HL-60/S4 treated with retinoic acid at 250 ng/mL for 4 days and 3 days (cell line): ENCODE data around the gene NPLOC4.
"Not testable (repeated sequence)": the region's sequence is repeated elsewhere in the genome, so short reads cannot be mapped to it uniquely, and the experiment has no call there.

Experiments
- in situ Hi-C: fragments of 300-500 bp; cut with MboI; formaldehyde crosslinking; loops from 2 replicates; pipeline ENCODE4 v1.7.0; 2022; ENCODE audit warnings: low sequenced_read_pairs

NPLOC4 gene

DNA sequence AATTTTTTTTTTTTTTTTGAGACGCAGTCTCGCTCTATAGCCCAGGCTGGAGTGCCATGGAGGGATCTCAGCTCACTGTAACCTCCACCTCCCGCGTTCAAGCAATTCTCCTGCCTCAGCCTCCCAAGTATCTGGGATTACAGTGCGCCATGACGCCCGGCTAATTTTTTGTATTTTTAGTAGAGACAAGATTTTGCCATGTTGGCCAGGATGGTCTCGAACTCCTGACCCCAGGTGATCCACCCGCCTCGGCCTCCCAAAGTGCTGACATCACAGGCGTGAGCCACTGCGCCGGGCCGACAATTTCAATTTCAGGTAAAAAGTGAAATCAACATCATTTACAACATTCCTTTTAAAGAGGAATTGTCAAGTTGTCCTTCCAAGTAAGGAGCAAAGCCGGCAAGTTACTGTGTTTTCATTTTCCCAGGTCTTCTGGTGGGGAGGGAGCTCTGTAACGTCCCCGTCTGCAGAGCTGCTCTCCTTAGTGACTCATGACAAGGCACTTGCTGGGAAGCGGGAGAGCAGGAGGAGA, 873 bp downstream of the NPLOC4 start:
- in situ Hi-C loops = no loop called here

DNA sequence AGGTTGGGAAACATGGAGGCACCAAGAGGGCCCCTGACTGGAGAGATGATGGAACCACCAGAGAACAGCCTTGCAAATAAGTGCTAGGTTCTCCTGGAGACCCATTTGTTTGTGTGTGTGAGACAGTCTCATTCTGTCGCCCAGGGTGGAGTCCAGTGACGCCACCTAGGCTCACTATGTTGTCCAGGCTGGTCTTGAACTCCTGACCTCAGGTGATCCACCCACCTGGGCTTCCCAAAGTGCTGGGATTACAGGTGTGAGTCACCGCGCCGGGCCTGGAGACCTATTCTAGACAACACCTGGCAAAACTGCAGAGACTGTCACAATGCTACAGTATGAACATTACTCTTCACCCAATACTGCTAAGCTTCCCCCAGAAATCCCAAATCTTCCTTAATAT, 1.5 kb downstream of the NPLOC4 start:
- in situ Hi-C loops = no loop called here

DNA sequence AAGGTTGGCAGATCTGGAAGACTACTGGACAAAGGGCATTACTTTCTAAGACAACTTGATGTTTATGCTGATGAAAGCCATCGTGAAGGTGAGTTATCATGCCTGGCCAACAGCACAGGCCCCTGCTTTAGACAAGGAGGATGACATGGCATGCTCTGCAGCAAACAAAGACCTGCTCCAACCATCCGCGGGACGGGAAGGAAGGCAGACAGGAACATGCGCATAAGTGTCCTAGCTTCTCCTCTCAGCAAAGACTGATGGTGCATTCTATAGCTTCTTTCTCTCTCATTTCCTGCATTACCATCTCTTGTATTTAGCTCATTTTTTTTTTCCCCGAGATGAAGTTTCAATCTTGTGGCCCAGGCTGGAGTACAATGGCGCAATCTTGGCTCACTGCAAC, 5.4 kb downstream of the NPLOC4 start:
- in situ Hi-C loops = no loop called here

DNA sequence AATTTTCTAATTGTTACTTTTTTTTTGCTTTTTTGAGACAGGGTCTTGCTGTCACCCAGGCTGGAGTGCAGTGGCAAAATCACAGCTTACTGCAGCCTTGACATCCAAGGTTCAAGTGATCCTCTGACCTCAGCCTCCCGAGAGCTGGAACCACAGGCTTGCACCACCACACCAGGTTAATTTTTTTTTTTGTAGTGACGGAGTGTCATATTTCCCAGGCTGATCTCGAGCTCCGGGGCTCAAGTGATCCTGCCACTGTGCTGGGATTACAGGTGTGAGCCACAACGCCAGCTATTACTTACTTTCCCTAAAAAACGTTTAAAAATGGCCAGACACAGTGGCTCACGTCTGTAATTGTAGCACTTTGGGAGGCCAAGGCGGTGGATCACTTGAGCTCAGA, 6.6 kb downstream of the NPLOC4 start:
- in situ Hi-C loops = no loop called here

DNA sequence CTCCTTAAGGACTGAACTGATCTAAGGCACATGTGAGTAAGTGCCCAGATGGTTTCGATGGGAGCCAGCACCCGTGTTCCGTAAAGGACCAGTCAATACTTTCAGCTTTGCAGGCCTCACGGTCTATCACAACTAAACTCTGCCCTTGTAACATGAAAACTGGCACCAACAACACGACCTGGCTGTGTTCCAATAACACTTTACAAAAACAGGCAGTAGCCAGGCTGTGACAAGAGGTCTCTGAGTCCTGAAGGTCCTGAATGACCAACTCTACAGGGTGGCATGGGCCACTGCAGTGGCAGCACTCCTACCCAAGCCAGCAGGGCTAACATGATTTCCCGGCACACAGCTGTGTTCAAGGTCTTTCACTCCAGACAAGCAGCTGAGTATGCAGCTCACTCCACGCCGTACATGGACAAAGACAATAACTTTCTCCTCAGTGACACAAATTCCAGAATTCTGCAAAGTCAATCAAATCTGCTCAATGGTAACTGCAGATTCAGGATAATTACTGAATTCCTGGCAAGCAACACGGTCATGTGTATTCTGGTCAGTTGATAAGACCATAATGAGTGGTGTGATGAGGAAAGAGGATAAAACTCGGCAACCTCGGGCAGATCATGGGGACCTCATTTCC, 15.3 kb downstream of the NPLOC4 start:
- in situ Hi-C loops = no loop called here

DNA sequence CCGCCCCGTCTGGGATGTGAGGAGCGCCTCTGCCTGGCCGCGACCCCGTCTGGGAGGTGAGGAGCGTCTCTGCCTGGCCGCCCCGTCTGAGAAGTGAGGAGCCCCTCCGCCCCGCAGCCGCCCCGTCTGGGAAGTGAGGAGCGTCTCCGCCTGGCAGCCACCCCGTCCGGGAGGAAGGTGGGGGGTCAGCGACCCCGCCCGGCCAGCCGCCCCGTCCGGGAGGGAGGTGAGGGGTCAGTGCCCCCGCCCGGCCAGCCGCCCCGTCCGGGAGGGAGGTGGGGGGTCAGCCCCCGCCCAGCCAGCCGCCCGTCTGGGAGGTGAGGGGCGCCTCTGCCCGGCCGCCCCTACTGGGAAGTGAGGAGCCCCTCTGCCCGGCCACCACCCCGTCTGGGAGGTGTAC, 18.6 kb downstream of the NPLOC4 start:
- in situ Hi-C loops = not testable (repeated sequence)

DNA sequence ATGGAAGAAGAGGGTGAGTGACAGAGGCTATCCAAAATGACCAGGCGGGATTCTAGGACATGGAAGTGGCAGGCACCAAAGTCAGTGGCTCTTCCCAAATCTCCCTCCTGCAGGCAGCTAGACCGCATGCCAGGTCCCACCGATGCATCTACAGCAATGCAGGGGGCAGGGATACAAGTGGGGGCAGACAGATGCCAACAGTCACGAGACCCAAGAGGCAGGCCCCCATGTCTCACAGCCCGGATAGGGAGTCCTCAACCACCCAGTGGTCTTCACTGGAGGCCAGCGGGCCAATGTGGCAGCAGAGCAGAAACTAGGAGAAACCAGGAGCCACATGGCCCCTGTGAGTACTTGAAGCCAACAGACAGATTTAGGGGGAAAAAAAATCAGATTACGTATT, 20.0 kb downstream of the NPLOC4 start:
- in situ Hi-C loops = no loop called here

DNA sequence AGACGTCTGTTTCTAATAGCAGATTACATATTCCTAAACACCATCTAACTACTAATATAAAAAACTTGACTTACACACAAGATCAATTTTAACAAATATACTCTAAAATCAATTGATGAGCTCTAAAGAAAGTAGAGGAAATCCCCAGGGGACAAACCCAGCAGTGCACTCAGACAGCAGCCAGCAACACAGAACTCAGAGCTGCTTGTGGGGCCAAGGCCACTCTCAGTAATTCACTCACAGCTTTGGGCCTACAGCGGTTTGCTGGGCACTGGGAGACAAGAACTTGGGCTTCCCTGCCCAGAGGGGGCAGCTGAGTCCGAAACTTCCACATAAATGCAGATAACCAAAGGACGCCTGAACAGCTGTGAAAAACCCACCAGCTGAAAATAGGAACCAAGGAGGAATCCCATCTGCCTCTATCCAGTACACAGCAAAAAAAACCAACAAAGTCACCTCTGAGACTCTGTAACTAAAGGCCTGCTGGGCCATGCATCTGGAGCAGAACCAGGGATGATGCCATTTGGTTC, 21.4 kb downstream of the NPLOC4 start:
- in situ Hi-C loops = no loop called here

DNA sequence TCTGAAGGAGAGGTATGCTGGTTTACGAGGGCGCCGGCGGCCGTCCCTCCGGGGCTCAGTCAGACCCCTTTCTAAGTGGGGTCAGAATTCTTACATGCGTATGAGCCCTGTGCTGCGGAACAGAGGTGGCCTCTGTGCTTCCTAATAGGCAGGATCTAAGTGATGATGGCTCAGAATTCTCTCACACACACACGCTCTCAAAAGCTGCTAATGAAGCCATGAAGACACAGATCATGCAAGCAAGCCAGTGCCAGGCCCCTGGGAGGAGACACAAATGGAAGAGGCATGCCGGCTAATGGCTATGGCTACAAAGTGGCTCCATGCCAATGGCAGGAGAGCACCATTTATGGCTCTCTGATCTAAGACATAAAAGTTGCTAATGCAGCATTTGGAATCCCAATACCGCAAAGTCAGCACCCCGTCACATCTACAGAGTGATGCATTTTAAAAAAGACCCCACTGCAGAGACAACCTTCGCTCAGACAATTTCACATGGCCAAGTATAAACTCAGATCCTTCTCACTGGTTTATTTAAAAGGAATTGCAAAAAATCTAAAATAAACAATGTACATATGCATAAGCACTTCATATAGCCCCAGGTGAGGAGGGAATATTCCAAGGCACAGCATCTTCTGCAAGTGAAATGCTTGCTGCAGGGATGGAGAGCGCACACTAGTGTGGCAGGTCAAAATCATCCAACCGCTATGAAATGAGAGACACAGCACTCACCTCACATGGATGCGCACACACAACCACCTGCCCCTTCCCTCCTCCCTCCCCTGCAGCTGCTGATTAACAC, 24.5 kb downstream of the NPLOC4 start:
- in situ Hi-C loops = no loop called here

DNA sequence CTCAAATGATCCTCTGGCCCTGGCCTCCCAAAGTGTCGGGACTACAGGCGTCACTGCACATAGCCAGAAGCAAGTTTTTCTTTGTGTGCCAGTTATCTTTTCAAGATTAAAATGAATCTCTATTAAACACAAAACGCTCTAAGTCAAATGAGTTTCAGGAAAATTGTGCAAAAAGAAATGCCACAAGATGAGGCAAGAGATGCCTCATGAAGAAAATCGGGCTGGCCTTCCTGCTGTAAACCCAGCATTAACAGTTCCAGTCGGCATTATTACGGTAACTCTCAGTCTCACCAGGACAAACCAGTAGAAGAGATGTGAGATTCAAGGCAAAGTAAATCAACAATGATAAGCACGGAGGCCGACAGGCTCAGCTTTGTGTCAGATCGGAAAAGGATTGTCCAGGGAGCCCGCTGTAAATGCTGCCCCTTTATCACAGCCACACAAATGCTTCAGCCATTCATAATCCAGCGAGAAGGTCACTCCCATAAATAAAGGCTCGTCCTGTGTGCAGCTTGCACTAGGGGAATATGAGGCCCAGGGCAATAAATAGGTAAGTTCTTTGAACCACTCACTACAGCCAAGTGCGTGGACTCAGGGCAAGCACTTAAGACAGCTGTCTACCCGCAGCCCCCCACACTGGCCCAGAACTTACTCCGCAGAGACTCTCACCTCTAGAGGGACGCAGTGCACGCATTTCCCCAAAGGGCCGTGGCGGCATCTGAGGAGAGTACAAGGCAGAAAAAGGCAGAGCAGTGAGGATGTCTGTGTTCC, 27.2 kb downstream of the NPLOC4 start:
- in situ Hi-C loops = no loop called here

DNA sequence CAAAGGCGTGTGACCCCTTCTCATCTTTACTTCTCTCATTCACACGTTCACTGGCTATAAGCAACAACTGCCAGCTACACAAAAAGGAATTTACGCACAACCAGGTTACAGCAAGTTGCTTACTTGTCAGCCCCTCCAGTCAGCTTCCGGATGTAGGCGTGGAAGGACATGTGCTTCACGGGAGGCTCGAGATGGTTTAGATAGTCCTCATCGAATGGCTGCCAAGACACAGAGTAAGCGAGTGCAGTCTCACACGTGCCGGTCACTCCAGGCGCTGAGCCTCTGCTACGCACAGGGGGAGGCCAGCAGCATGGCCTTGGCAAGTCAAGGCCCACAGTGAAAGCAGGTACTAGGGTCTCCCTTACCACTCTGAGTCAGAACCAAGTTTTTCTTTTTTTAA, 28.3 kb downstream of the NPLOC4 start:
- in situ Hi-C loops = no loop called here

DNA sequence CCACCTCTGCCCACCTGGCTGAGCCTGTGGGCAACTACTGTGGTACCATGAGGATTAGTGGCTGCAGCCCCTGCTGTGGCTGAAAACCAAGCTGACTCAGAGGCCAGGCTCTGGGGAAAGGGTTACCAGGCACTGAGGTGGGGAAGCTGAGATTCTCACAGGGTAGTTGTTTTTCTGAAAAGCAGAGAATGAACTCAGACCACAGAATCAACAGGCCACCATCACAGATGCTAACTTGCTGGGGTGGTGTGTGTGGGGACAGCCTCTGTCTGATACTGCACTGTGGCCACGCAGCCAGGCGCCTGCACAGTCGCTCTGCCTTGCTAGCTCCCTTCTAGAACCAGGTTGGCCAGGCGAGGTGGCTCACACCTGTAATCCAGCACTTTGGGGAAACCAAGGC, 28.8 kb downstream of the NPLOC4 start:
- in situ Hi-C loops = no loop called here

DNA sequence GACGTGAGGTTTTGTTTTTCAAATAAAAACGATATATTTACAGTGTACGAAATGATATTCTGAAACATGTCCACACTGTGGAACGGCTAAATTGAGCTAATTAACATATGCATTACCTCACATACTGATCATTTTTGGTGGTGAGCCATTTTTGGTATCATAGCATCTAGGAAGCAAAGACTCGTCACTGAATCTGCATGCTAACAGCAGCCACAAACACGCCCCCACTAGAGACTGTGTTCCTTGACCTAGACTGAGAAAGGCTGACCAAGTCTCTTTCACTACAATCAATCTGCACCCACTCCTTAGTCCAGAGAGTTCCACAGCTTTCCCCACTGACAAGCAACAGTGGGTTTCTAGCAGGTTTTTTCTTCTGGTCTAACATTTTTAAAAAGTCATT, 29.5 kb downstream of the NPLOC4 start:
- in situ Hi-C loops = no loop called here

DNA sequence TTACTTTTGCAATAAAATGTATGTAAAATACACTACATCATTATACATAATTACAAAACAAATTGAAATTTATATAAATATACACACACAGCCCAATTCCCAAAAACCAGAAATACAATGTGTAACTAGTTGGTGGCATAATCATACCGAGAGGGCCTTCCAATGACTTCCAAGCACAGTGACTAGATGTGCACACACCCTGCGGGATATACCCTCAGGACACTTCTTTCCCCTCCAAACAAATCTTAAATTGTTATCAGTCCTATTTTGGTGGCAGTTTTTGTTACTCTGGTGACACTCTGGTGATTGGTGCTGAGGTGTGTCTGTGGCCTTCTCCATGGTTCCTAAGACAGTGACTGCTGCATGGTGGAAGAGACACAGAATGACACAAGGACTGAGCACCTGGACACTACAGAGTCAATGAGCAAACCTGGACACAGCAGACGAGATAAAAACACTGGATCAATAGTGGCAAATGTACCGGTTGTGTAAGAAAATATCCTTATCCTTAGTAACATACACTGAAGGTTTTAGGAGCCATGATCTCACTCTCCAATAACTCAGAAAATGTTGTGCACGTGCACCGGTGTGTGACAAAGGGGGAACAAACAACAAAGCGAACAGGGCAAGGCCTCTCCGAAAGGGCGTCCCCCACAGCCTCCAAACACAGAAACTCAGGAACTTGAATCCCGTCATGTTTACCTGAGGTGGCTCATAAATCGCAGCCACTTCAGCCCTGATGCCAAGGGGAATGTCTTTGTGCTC, 32.9 kb downstream of the NPLOC4 start:
- in situ Hi-C loops = no loop called here

DNA sequence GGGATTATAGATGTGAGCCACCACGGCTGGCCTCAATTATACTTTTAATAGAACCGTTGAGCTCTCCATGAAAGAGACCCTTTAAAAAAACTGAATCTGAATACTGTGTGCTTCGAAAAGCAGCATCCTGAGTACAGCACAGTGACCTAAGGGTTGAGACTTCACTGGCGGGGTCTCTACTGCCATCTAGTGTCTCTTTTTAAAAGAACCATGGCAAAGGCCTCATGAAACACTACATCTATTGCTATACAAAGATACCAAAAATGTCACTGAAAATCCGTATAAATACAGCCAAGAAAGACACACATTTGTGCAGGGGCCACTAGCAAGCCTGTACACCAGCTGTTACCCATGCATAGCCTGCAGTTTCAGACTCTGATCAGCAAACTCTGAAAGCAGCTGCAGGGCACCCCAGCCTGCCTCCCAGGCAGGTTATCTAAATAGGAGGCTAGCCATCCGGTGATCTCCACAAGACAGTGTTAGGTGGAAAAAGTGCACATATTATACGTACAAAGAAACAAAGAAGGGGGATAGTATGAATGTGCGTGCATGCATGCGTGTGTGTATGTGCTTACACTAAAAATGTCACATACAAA, 35.3 kb downstream of the NPLOC4 start:
- in situ Hi-C loops = no loop called here

DNA sequence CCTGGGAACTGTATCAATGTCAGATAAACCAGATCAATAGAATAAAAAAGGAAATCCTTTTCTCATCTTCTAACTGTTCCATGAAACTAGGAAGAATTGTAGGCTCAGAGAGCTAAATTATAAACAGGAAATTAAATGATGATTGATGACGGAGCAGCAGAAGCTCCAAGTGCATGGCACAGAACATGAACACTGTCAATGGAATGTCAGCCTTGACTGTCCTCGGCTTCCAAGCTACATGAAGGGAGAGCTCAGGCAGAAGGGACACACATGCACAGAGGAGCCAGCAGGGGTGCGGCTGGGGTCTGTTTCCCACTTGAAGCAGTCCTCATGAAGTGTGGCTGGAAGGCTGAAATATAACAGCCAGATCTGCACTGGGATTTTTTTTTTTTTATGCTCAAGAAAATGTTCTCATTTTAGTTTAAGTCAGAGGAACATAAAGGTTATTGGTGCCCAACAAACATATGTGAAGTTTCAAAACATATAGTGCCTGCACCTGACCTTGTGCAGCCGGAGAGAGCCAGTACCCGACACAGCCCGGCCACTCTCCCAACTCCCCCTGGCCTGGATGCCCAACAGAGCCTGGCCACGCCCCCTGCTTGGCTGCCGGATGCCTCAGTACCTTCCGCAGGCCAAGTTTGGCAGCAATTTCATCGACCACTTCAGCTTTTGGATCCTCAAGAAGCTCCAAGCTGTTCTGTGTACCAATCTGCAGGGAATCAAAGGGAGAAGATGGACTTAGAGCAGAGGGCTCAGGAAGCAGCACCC, 37.0 kb downstream of the NPLOC4 start:
- in situ Hi-C loops = no loop called here

DNA sequence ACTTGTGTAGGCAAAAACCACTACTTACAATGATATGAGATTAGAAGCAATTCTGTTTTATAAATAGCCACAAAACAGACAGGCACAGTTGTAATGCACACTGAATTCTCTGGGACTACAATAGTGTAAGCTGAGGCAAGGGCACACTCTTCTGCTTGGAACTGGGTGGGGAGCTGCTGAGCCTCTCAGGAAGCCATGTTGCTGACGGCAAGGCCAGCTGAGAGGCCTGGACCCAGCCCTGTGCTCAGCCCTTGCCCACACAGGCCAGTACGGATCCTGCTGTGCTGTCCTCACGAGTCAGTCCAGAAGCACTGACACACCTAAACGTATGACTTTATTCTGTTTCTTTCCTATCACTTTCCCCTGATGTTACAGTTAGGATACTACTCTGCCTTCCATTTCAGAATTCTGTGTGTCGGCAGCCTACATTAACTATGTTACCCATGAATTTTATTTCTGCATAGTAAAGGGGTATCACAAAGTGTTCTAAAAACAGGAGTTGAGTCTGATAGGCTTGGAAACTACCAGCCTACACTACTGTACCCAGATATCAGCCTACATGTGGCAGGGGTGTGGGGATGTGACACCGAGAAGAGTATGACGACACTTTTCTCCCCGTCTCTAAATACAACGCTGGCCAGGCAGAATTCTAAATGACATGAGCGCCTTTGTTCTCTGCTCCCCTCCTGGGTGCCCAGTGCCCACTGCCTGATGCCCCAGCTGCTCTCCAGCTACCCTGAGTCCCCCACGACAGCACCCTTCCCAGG, 43.6 kb downstream of the NPLOC4 start:
- in situ Hi-C loops = no loop called here

DNA sequence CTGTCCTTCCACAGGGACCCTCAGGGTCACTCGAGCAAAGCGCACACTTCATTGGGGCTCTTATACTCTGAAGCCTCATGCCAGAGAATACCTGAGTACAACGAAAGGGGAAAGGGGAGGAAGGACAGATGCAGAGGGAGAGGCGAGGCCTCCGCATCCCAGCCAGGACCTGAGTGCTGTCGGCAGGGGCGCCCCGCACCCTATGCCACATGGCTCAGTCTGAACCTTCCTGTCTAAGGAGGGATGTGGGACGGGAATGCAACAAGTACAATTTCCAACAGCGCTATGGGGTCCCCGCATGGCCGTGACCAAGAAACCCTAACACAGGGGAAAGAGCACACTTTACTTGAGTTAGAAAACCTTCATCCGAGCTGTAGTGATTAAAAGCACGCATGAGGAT, 44.9 kb downstream of the NPLOC4 start:
- in situ Hi-C loops = no loop called here

DNA sequence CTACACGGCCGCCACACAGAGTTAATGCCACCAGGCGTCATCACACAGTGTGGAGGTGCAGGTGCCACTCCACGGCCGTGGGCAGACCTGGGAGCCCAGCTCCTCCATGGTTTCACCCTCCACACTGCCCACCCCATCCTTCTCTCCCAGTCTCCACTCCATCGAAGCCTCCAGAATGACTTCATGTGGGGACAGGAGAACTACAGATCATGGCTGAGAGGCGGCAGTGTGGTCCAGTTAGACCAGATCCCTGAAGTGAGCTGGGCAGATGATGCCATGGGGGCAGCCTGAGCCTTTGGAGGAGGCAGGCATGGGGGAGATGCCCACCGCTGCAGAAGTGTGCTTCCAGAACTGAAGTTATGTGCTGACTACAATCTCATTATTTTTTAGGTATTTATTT, 46.8 kb downstream of the NPLOC4 start:
- in situ Hi-C loops = no loop called here
